NCI-H2171 treated with DMSO at 0.1 percent for 48 hours (cell line): Measurements from ENCODE around the gene VAV2.
"Not testable (repeated sequence)": the region's sequence is repeated elsewhere in the genome, so short reads cannot be mapped to it uniquely, and the experiment has no call there.

Source experiments
- DNase-seq: peaks from one replicate; lab custom pipeline; 2025; lab: John Stamatoyannopoulos, UW

The VAV2 gene

DNA sequence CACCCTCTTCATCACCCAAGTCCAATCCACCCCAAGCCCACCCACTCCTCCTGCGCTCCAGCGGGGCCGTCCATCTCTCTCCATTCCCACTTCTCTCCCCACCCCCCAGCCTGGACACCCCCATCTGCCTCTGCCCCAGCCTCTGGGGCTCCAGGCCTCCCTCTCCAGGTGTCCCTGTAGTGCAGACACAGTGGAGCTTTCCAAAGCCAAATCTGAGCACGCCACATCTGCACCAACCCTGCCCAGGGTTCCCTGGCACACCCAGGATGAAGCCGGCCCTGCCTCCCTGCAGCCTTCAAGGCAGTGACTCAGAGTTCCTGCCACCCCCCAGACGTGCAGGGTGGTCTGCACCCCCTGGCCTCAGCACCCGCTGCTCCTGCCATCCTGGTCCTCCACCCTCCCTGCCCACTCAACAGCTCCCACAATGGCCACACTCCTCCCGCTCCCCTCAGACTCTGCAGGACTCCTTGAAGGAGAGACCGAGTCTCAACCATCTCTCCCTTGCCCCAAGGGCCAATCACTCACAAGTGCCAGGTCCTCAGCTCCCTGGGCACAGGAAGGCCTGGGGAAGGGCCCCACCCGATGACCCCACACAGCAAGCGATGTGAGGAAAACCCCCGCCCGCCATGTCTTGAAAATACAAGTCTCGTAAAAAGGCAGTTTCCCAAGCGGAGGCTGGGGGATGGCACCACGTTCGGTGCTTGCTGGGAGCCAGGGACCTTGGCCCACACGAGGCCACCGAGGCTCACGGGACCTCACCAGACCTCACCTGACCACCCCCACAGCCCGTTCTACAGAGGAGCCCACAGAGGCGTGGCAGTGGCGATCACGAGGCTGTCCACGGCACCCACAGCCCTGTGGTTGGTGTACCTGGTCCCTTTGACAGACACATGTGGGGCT, 22.2 kb downstream of the VAV2 start:
- no peak for DNase-seq

DNA sequence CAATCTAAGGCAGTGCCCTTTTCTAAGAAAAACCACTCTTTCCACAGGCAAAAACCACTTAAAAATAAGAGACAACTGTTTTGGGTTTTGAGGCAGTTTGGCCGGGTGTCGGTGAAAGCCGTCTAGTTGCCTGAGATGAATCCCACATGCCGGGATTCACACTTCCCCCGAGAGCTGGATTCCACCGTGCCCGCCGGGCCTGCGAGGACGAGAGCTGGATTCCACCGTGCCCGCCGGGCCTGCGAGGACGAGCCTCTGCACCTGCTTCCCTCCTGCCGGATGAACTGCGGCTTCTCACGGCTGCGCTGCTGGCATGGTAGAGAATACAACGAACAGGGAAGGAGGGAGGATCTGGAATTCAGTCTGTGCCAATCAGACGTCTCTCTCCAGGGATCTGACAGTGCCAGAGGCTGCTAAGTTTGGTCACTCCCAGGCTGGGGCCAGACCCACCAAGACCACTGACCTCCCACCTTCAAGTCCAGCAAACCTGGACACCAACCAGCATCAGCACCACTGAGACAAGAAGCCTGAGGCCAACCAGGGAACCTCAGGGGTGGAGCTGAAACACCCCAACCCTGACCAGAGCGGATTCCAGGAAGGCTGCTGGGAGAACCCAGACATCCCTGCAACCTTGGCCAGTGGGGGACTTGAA, 23.0 kb downstream of the VAV2 start:
- no peak for DNase-seq

DNA sequence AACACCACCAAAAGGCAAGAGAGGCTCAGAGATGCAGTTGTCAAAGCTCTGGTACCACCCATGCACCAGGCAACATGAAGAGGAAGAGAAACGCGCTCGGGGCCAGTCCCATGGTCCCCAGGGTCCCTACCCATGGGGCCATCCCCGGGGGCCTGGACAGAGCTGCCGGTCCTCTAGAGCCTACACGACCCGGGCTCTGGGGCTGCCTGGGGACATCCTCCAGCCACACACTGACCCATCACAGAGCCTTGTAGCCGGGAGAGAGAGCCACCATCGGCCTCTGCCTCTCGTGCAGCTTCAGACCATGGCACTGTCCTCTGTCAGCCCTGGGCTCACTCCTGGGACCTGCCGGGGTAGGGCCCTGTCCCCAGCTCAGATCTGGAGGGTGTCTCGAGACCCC, 23.7 kb downstream of the VAV2 start:
- no peak for DNase-seq

DNA sequence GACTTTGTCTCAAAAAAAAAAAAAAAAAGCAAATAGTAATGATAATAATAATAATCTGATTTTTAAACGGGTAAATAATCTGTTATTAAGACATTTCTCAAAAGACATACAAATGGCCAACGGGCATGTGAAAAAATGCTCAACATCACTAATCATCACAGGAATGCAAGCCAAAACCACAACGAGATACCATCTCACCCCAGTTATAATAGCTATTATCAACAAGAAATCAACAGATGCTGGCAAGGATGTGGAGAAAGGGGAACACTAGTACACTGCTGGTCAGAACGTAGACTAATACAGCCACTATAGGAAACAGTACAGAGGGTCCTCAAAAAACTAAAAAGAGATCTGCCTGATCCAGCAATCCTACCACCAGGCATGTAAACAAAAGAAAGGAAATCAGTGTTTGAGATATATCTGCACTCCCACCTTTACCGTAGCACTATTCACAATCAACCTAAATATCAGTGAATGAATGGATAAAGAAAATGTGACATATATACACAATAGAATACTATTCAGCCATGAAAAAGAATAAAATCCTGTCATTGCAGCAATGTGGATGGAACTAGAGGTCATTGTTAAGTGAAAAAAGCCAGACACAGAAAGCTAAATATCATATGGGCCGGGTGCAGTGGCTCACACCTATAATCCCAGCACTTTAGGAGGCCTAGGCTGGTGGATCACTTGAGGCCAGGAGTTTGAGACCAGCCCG, 24.9 kb downstream of the VAV2 start:
- no peak for DNase-seq

DNA sequence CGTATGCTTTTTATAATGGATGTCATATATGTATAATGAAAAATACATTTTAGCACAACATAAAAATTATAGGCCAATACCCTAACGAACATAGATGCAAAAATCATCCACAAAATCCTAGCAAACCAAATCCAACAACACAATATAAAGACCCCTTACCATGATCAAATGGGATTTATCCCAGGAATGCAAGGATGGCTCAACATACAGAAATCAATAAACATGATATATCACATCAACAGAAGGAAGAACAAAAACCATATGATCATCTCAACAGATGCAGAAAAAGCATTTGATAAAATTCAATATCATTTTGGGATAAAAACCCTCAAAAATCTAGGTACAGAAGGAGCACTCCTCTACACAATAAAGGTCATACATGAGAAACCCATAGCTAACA, 27.7 kb downstream of the VAV2 start:
- DNase-seq: no peak

DNA sequence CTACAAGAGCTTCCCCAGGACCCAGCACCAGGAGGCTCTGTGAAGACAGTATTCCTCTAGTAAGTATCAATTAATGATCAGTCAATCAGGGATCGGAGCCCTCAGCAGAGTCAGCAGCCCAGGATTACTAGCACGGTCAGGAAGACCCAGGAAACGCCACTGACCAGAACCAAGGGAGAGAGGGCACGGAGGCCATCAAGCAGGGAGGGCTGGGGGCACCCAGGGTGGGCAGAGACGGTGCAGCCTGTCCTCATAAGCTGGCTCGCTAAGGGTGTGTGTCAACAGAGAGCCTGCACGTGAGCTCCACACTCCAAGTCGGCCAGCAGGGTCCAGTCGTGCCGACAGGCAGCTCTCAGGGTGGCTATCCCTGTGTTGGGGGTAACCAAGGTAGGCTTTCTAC, 29.0 kb downstream of the VAV2 start:
- no peak for DNase-seq

DNA sequence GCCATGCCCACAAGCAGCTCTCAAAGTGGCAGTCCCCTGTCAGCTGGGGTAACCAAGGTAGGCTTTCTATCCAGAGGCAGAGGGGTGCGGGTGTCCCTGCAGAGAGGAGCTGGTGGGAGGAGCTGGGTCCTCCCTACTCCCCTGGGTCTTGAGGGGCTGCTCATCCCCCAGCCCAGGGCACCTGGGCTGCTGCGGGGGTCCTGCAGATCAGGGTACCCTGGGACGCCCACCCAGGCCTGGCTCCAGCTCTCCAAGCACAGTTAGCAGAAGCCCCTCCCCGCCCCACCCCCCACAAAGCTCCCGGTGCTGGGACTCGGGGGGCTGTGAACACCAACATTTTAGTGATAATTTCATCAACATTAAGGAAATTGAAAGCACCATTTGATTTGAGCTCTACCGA, 29.8 kb downstream of the VAV2 start:
- DNase-seq: no peak

DNA sequence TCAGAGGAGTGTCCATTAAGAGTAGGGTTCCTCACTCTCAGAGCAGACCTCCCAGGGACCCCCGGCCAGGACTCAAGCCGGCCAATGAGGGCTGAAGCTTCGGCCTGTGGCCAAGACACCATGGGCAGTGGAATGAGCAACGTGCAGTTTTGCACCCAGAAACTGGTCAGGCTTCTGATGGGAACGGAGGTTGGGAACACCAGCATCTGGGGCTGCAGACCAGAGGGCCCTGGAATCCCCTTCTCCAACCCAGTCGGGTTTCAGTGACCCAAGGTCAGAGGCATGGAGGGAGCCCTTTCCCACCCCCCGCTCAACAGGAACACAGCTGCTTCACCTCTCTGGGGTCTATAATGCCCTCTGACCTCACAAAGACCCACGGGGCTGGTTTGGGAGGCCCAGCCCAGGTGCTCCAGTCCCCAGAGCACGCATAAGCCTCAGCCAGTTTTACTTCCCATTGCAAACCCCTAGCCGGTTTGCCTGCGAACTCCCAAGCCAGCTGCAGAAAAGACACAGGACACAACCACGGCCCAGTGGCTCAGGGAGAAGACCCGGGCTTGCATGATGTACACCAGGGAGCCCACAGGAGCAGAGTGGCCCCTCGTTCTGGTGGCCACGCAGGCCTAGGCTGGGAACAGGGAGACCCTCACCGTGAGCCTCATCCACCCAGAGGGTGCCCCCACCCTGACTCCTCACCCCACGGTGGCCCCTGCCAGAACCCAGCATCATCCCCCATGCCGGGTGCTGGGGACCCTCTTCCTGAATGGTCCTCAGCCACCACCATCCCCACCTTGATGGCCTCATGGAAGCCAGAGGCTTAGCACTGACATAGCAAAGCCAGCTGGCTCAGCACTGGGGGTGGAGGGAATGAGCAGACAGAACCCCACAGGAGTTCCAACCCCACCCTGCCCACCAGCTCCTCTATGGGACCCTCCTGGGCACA, 30.6 kb downstream of the VAV2 start:
- DNase-seq: no peak

DNA sequence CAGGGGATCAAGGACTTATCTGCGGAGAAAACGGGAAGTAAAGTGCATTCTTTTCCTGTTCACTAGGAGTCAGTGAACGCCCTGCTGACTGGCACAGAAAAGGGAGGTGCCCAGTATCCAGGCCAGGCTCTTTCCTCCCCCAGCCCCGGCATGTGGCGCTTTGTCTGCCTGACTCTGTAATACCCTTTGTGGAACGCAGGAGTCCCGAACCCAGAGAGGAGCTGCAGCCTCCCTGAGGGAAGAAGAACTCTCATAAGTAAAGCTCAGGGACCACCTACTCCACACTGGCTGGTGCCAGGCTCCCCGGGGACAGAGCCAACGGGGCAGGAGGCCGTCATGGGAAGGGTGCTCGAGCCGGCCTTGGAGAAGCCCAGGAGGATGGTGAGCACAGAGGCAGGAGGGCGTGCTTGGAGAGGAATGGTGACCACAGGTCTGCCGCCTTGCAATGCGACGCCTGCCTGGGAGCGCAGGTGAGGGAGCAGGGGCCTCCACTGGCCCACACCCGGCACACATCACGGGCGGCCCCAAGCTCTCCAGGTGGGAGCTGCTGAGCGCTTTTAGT, 31.5 kb downstream of the VAV2 start:
- no peak for DNase-seq

DNA sequence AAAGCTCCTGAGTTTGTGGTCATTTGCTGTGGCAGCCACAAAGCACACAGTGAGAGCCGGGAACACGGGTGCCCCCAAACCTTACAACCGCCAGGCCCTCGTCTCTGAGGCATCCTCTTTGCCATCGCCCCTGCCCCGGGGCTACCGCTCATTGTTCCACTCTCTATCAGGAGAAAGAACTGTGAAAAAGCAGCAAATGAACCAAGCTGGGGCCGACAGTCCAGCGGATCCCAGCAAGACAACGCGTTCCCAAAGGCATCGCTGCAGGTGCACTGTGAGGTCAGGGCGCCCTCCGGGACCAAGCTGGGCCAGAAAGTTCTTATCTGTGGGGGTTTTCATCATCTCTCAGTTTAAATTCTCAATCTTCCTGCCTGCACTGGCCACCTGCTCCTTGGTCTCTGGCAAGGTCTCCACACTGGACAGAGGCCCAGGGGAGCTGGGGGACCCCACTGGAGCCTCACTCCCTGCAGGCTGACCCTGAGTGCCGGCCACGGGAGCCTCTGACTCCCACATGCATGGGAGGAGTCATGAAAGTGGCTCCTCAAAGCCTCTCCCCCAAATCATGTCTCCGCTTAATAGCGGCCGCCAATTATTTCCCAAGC, 32.1 kb downstream of the VAV2 start:
- DNase-seq: no peak

DNA sequence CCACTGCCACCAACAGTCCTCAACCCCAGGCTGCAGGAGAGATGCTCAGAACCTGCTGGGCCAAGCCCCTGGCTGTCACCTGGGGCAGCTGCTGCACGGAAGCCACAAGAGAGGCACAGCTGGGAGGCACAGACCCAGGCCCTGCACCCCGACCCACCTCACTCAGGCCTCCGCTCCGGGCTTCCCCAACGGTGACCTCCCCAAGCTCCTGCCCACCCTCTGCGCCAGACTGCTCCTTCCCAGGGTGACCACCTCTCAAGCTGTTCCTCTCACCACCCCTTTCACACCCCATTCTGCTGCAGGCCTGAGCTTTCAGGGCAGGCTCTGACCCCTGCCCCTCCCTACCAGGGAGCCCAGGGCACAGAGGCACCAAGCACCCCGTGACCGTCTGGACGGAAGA, 33.0 kb downstream of the VAV2 start:
- DNase-seq: no peak

DNA sequence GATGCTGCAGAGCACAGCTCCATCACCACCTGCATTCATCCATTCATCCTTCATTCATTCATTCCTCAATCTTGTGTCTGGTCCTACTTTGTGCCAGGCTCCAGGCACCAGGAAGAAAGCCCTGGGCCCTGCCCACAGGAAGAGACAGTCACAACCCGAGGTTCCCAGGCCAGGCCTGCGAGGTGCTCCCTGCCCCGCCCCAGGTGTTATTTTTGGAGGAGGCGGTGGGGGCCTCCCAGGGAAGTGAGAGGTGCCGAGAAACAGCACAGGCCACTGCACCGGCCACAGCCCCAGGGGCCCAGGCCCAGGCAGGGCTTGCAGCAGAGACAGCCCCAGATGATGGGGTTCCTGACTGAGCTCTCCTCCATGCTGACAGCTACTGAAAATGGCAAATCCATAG, 33.4 kb downstream of the VAV2 start:
- DNase-seq: no peak

DNA sequence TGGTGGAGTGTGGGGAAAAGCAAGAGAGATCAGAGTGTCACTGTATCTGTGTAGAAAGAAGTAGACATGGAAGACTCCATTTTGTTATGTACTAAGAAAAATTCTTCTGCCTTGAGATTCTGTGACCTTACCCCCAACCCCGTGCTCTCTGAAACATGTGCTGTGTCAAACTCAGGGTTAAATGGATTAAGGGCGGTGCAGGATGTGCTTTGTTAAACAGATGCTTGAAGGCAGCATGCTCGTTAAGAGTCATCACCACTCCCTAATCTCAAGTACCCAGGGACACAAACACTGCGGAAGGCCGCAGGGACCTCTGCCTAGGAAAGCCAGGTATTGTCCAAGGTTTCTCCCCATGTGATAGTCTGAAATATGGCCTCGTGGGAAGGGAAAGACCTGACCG, 34.4 kb downstream of the VAV2 start:
- not testable (repeated sequence) for DNase-seq

DNA sequence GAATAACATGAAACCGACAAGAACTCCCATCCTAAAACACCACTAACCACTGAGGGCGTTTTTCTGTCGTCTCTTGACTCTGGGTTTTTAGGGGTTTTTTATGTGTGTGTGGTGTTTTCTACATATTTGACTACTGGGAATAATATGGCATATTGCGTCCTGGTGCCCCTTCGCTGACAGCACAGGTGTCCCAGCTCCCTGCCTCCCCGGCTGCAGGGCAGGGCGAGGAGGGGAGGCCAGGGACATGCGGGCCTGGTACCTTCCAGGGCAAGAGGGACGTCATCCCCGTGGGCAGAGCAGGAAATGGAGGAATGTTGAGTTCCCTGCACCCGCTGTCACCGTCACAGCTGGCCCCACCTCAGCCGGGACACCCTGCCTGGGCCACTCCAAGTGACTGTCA, 34.8 kb downstream of the VAV2 start:
- no peak for DNase-seq

DNA sequence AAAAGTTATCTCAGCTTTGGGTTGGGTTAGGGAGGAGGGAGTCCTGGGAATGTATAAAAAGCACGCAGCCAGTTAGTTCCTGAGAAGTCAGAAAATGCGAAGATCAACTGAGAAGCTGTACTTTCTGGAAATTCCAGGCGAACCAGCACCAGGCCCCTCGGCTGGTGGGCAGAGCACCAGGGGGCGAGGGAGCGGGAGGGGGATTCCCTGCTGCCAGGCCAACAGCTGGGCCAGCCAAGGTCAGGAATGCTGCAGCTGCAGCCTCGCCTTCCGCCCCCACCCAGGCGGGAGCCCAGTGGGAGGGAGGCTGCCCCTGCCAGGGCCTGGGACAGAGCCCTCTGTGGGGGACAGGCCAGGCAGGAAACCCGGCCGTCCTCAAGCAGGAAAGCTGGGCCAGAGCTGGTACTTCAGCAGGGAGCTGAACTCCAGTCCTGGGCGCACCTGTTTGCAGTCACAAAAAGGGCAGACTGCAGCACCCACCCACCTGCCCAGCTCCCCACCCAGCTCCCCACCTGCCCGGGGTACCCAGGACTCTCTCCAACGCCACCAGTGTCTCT, 35.5 kb downstream of the VAV2 start:
- DNase-seq: no peak

DNA sequence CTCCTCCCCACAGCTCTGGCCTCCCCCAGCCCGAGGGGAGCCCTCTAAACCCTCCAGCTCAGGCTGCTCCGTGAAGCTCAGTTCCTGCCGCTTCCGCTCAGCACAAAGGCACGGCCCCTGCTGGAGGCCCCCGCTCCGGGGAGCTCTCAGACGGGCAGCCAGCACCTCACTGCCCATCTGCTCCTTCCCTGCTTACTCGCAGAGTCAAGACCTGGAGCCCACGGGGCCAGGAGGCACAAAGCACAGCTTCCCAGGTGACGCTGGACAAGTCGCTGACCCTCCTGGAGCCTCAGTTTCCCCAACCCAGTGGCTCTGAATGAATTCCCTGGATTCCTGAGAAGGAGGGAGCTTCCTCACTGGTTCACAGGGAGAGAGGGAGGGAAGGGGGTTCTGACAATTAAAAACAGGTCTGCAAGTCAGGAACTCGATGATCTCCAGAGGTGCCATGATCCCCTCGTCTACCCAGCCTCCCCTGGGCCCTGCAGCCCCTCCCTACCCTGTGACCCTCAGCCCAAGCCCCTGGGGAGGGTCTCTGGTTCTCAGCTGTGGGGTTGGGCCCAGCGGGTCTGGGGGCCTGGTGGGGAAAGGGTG, 36.2 kb downstream of the VAV2 start:
- peak; percentile 76 for DNase-seq

DNA sequence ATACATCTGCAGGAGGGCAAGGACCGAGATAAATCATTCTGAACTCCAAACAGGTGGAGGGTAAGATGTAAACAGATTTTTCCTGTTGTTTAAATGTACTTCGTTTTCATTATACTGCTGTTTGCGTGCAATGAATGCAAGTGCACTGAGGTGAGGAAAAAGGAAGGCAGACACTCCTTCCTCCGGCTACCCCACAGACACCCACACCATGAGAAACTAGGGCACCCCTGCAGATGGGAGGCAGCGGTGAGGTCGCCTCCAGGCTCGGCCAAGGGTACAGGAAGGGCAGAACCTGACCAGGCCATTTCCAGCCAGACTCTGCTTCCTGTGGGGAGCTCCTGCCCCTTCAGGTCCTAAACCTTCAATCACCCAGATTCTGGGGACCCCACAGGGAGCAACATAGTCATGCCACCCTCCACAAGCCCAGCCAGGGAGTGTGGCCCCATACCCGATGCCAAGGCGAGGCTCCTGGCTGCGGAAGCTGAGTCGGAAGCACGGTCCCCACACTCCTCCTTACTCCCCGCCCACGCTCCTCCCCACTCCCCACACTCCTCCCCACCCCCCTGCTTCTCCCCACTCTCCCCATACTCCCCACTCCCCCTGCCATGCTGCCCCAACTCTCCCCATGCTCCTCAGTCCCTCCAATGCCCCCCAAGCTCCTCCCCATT, 37.1 kb downstream of the VAV2 start:
- no peak for DNase-seq

DNA sequence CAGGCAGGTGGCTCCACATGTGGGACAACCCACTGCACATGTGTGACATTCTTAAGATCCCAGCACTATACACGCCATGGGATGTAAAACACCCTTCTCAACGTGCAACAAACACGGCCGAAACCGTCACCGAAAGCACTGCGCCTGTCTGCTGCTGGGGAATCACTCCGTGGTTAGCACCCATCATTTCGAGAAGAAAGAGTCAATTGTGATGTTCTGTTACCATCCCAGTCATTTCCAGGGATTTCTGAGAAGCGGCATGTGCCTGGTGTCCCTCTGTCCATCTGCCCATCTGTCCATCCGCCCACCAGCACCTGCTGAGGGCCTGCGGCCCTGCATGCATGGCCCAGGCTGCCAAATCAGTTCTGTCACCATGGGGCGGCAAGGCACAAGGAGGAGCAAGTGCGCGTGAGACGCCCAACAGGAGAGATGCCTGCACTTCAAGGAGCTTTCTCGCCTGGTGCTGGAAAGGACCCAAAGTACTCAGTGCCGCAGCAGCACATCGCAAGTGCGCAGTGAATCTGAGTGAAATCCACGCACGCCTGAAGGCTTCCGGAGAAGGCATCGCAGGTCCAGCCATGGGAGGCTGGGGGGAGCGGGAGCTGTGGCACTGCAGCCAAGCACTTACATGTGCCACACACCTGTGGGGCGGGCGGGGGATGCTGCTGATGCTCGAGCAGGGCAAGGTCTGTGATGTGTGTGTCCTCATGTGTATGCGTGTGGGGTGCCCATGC, 38.0 kb downstream of the VAV2 start:
- no peak for DNase-seq

DNA sequence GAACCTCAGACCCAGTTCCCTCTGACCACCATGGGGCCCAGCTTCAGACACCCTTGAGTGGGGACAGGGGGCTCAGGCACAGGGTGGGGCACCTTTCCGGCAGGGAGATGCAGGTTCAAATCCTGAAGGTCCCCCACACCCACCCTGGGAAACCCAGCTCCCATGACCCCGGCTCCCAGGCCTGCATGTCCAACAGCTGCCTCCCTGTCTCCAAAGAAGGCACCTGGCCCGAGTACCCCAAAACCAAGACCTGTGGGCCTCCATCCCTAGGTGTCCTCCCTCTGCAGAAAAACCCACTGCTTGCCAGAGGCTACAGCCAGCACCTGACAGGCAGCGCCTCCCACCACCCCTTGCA, 38.5 kb downstream of the VAV2 start:
- DNase-seq: no peak
